ENCODE results near the gene GIPC1.

The GIPC1 gene

GRCh38 chr19:14503285-14503684 lies 7.4 kb upstream of the GIPC1 start:
- no peak for DNase-seq (ENCODE audit: low read depth)
- H3K4me3 ChIP-seq (ENCODE audit: low read length) = no peak overlapping the region
- TF ChIP-seq, protein P1, sequence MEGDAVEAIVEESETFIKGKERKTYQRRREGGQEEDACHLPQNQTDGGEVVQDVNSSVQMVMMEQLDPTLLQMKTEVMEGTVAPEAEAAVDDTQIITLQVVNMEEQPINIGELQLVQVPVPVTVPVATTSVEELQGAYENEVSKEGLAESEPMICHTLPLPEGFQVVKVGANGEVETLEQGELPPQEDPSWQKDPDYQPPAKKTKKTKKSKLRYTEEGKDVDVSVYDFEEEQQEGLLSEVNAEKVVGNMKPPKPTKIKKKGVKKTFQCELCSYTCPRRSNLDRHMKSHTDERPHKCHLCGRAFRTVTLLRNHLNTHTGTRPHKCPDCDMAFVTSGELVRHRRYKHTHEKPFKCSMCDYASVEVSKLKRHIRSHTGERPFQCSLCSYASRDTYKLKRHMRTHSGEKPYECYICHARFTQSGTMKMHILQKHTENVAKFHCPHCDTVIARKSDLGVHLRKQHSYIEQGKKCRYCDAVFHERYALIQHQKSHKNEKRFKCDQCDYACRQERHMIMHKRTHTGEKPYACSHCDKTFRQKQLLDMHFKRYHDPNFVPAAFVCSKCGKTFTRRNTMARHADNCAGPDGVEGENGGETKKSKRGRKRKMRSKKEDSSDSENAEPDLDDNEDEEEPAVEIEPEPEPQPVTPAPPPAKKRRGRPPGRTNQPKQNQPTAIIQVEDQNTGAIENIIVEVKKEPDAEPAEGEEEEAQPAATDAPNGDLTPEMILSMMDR (IDR thresholded peaks at IDR 0.05; ENCODE audit: insufficient read depth, low read depth, low read length, missing control alignments) = no peak

GRCh38 chr19:14502334-14503092 lies 6.6 kb upstream of the GIPC1 start:
- TF ChIP-seq, protein P1 (IDR thresholded peaks at IDR 0.05; ENCODE audit: insufficient read depth, low read depth, low read length, missing control alignments) = no peak
- peak; percentile 67 for DNase-seq (ENCODE audit: low read depth)
- no peak overlapping the region for H3K4me3 ChIP-seq (ENCODE audit: low read length)

DNA sequence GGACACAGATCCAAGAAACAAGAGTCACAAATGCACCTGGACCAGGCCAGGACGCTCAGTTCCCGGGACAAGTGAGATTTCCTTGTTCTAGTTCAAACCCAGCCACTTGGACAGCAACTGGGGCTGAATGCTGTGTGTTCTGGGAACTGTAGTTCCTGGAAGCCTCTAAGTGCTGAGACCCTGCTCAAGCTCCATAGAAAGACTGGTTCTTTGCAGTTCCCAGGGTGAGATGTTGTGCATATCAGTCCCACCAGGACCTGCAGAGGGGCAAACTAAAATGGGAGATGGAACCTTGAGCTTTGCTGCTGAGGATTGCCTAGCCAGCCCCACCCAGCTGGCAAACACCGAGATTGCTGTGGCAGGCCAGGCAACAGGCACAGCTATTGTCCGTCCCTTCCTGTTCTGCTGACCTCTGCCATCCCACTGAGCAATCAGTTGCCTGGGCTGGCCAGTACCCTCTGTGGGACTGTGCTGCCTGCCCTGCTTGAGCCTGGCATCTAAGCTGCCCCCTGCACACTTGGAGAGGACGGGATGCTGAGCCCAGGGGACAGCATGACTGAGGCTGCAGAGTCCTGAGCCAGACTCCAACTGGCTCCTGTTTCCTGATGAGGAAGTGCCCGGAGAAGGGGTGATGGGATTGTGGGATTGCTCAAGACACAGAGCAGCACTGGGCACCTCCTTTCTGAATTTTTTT lies 1.4 kb upstream of the GIPC1 start:
- TF ChIP-seq, protein P1 (IDR thresholded peaks at IDR 0.05; ENCODE audit: insufficient read depth, low read depth, low read length, missing control alignments) = no peak
- no peak for DNase-seq (ENCODE audit: low read depth)
- no peak overlapping the region for H3K4me3 ChIP-seq (ENCODE audit: low read length)

- peak overlapping the region; percentile 34 for H3K4me3 ChIP-seq (ENCODE audit: low read length)
- no peak for DNase-seq (ENCODE audit: low read depth)
- TF ChIP-seq, protein P1 (IDR thresholded peaks at IDR 0.05; ENCODE audit: insufficient read depth, low read depth, low read length, missing control alignments) = no peak
These were observed 904 bp upstream of the GIPC1 start for GRCh38 chr19:14496834-14497227.

GRCh38 chr19:14495672-14496028 lies 277 bp downstream of the GIPC1 start:
- TF ChIP-seq, protein P1 (IDR thresholded peaks at IDR 0.05; ENCODE audit: insufficient read depth, low read depth, low read length, missing control alignments) = no peak
- H3K4me3 ChIP-seq (ENCODE audit: low read length) = peak overlapping the region; percentile 89
- DNase-seq (ENCODE audit: low read depth) = no peak

DNA sequence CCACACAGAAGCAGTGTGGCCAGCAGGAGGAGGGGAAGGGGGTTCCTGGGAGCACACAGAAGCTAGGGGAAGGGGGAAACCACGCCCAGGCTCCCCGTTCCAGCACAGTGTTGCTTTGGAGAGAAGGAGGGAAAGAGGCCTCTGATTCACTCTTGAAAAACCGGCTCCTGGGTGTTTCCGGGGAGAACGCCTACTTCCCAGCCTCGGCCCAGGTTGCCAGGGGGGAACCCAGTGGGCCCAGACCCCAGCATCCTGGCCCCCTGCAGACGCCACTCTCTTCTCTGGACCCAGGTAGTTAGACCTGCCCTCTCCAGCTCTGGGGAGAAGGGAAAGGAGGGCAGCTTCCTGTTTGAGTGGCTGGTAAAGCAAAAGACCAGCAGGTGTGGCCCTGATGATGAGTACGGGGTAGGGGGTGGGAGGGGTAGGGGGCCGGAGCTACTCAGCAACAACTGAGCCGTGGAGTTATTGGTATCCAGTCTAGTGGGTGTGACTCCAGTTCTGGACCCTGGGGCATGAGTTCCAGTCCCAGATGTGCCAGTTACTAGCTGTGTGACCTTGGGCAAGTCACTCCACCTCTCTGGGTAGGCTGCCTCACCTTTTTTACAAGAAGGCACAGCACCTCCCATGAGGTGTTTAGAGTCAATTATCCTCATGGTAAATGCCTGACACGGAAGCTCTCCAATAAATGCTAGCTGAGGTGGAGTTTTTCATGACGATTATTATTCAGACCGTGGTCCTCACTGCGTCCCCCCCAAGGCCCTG lies 836 bp downstream of the GIPC1 start:
- peak; percentile 82 for DNase-seq (ENCODE audit: low read depth)
- TF ChIP-seq, protein P1 (IDR thresholded peaks at IDR 0.05; ENCODE audit: insufficient read depth, low read depth, low read length, missing control alignments) = no peak
- H3K4me3 ChIP-seq (ENCODE audit: low read length) = peak overlapping the region; percentile 89

Data from epithelial cell of esophagus (primary cell).